AG08396 (cell line): ENCODE results near the gene MAD1L1.
"Not testable (repeated sequence)": the region's sequence is repeated elsewhere in the genome, so short reads cannot be mapped to it uniquely, and the experiment has no call there.

Experiments
- DNase-seq: peaks from one replicate; pipeline ENCODE4 v3.0.0; 2012; ENCODE audit warnings: low spot score, mixed read lengths

The MAD1L1 gene

GRCh38 chr7:1971946-1972654 is 260.6 kb downstream of the MAD1L1 start:
- no peak for DNase-seq

- no peak for DNase-seq
Observed at GRCh38 chr7:1970895-1971294, 261.9 kb downstream of the MAD1L1 start.

GRCh38 chr7:1970285-1970660 is 262.5 kb downstream of the MAD1L1 start:
- DNase-seq, result not testable (repeated sequence)

- no peak for DNase-seq
Observed at GRCh38 chr7:1969459-1970284, 263.1 kb downstream of the MAD1L1 start.

GRCh38 chr7:1968397-1969111 is 264.2 kb downstream of the MAD1L1 start:
- no peak for DNase-seq

- no peak for DNase-seq
Observed at GRCh38 chr7:1967512-1968396, 265.0 kb downstream of the MAD1L1 start.

- no peak for DNase-seq
Observed at GRCh38 chr7:1966631-1967200, 266.0 kb downstream of the MAD1L1 start.

- DNase-seq, result no peak
Observed at GRCh38 chr7:1965579-1966294, 267.0 kb downstream of the MAD1L1 start.

- no peak for DNase-seq
Observed at GRCh38 chr7:1964913-1965578, 267.7 kb downstream of the MAD1L1 start.

GRCh38 chr7:1964211-1964912 is 268.4 kb downstream of the MAD1L1 start:
- DNase-seq, result no peak

GRCh38 chr7:1963575-1963974 is 269.2 kb downstream of the MAD1L1 start:
- no peak for DNase-seq

GRCh38 chr7:1961701-1962276 is 271.0 kb downstream of the MAD1L1 start:
- DNase-seq, result no peak

GRCh38 chr7:1959305-1959704 is 273.4 kb downstream of the MAD1L1 start:
- no peak for DNase-seq

GRCh38 chr7:1957471-1958225 is 275.1 kb downstream of the MAD1L1 start:
- DNase-seq, result no peak

GRCh38 chr7:1956611-1957470 is 275.9 kb downstream of the MAD1L1 start:
- no peak for DNase-seq

GRCh38 chr7:1956141-1956540 is 276.6 kb downstream of the MAD1L1 start:
- DNase-seq, result no peak

GRCh38 chr7:1954366-1955004 is 278.3 kb downstream of the MAD1L1 start:
- DNase-seq, result no peak
